OCI-LY1 (cell line): Measurements from ENCODE around the gene SOX18.

Experiments used
- EZH2 ChIP-seq: fragments of 200-600 bp; sonication (generic), shearing (Covaris generic); IDR thresholded peaks from 2 replicates; pipeline ENCODE4 v1.8.0; 2017; ENCODE audit warnings: borderline replicate concordance, mixed run types, mild to moderate bottlenecking, antibody characterized with exemption, low read length, moderate library complexity, mixed read lengths
- TF ChIP-seq, protein P1 (sequence below): fragments of 200-600 bp; sonication (generic), shearing (Covaris generic); IDR thresholded peaks from 2 replicates; pipeline ENCODE4 v1.5.1; 2017; ENCODE audit warnings: mild to moderate bottlenecking, antibody characterized with exemption, low read length, moderate library complexity, mixed read lengths

DNA sequence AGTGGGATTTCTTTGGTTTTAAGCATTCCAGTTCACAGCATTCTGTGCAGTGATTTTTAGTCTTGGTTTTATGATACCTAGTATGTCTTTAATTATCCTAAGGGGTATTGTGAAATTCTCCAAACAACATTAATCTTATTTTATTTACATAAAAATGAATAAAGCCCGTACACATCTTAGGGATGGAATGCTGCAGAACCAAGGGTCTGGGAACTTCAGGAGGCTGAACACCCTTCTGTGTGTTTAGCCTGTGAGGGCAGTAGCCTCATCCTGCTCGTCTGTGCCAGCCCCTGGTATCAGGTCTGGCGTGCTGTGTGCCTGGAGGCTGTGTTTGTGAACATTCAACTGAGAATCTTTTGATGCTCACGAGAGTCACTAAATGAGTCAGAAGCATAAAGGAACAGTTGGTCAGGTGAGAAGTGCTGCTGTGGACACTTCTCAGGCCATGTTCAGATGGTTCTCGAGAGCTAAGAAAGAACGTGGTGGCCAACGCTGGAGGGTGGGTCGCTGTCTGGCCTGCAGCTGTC is 38.7 kb downstream of the SOX18 start:
- TF ChIP-seq, protein P1, sequence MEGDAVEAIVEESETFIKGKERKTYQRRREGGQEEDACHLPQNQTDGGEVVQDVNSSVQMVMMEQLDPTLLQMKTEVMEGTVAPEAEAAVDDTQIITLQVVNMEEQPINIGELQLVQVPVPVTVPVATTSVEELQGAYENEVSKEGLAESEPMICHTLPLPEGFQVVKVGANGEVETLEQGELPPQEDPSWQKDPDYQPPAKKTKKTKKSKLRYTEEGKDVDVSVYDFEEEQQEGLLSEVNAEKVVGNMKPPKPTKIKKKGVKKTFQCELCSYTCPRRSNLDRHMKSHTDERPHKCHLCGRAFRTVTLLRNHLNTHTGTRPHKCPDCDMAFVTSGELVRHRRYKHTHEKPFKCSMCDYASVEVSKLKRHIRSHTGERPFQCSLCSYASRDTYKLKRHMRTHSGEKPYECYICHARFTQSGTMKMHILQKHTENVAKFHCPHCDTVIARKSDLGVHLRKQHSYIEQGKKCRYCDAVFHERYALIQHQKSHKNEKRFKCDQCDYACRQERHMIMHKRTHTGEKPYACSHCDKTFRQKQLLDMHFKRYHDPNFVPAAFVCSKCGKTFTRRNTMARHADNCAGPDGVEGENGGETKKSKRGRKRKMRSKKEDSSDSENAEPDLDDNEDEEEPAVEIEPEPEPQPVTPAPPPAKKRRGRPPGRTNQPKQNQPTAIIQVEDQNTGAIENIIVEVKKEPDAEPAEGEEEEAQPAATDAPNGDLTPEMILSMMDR = no peak
- TF ChIP-seq EZH2 = no peak
